Activated CD4-positive, CD25-positive, alpha-beta regulatory T cell treated with anti-CD3 and anti-CD28 coated beads, Interleukin-2, amount 50 U/mL, for 24 hours (primary cell): ENCODE measurements around the gene MAN1B1.
"Not testable (repeated sequence)": the region's sequence is repeated elsewhere in the genome, so short reads cannot be mapped to it uniquely, and the experiment has no call there.

Source experiments
- ATAC-seq, 2 donors: fragments of 150-1000 bp; cut with Tn5 transposase; one replicate each; pipeline ENCODE4 v1.10.0; 2021; ENCODE audit warnings: mild to moderate bottlenecking in 1 of 2, moderate library complexity in 1 of 2

The MAN1B1 gene

DNA sequence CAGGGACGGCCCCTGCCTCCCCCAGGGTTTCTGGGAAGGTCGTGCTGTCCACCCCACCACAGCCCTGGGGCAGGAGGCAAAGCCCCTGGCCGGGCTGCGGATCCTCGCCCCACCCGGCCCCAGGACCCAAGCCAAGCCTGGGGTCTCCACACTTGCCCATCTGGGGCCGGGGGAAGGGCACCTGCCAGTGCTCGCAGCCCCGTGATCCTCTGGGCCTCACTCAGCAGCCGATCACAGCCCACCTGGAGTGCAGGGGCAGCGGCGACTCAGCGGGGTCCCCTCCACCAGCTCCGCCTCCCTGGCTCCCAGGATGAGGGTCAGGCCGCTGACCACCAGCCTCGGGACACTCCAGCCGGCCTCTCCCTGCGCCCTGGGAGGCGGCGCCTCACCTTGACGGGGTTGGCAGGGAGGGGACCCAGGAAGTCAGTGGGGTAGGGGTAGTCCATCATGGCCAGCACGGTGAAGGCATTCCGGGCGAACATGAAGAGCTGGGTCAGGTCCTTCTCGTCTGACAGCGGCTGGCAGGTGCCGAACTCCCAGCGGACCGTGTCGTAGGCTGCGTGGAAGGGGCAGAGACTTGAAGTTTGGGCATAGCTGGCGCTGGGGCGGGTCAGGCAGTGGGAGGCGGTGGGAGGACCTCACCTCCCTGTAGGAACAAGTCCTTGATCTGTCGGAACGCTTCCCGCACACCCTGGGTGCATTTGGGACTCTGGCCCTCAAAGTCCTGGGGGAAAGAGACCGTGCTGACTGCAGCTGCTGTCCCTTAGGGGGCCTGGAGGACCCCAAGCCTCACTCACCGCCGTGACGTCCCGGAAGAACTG, 26.0 kb downstream of the MAN1B1 start:
- ATAC-seq, result no peak

DNA sequence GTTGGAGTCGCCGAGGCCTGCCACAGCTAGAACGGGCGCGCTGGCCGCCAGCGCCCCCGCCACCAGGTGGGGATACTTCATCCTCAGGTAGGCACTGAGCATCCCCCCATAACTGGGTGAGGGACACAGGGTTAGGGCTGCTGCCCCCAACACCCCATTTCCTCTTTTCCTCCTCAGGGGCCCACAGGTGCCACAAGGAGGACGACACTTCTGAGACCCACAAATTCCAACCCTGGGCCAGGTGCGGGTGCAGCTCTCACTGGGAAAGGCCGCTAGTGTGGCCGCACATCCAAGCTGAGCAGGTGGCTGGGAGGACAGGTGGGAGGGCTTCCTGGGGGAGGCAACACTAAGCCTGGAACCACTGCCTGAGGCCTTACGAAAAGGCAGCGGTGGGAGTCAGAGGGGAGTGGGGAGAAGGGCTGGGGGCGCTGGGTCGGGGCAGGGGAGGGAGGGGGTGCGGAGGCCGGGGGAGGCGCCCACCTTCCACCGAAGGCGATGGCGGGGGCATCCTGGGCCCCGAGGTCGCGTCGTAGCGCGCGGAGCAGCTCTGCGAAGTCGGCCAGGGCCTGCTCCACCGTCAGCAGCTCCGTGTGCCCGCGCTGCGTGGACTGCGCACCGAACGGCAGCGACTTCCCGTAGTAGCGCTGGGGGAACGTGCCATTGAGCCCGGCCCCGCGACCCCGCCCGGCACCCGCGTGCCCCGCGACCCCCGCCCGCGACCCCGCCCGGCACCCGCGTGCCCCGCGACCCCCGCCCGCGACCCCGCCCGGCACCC, 26.8 kb downstream of the MAN1B1 start:
- ATAC-seq, result peak; percentile 44 to 48

DNA sequence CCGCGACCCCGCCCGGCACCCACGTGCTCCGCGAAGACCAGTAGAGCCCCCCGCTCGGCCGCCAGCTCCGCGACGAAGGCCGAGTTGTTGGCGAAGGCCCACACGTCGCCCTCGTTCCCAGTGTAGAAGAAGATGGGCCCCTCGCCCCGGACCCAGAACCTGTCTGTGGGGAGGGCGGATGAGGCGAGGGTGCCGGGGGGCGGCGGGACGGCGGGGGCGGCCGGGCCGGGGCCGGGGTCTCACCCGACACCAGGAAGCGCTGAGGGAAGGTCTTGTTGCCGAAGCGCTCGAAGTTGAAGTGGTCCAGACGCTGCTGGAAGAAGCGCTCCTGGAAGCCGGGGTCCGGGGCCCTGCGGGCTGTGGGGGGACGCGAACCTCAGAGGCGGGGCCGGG, 27.4 kb downstream of the MAN1B1 start:
- ATAC-seq, result peak; percentile 10 to 19

DNA sequence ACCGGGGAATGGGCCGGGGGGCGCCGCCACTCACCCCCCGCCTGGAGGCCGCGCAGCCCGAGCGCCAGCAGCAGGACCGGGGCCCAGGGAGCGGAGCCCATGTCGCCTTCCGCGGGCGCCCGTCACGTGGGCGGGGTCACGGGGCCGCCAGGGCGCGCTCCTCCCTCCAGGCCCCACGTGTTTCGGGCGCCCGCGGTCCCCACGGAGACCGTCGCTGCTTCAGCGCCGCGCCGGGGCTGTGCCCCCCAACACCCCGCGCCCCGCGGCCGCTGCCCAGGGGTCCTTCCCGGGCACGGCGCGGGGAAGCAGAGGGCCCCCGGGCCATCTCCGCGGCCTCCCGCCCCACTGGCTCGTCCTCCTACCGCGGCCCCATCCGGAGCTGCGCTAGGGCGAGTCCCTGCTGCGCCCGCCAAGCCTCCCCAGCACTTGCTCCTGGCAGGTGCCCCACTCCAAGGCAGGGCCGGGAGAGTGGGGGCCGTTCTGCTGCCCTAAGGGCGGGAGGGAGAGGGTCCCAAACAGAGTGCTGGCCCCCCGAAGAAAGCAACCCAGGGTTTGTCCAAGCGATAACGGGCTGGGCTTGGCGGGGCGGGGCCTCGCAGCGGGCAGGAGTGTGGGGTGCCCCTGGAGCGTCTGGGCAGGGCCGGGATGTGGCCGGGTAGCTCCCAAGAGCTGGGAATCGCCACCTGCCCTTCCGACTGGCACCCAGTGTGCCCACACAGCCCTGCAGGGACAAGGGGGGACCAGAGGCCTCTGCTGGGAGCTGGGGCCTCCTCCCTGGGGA, 28.0 kb downstream of the MAN1B1 start, which contains the start of gene DPP7:
TSS of gene DPP7 (minus strand) at position 121 of the 781 bp plus-strand sequence. CDS start at position 101, 20 bp downstream.
- ATAC-seq, result peak; percentile 91 to 92

DNA sequence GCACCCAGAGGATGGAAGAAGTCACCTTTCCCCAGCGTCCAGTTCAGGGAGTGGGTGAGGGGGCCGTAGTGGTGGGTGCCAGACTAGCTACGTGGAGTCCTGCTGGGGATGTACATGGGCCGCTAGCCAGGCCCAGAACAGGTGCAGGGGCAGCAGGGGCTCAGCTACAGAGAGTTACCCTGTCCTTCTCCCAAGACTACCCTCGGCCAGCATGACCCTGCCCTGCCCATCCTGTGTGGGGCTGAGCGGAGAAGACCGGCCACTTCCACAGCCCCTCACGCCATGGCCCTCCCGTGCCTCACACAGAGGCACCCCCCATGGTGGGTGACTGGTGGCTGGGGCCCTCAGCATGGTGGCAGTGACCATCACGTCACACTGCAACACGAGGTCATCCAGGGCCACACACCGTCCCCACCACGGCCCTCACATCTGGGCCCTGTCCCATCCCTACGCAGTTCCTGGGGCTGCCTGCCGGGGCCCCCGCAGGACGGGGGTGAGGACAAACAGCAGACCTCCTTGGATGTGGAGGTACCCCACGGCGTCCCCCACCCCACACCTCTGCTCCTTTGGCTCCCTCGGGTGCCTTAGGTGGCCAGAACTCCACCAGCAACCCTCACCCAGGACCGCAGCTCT, 28.7 kb downstream of the MAN1B1 start:
- no peak for ATAC-seq

DNA sequence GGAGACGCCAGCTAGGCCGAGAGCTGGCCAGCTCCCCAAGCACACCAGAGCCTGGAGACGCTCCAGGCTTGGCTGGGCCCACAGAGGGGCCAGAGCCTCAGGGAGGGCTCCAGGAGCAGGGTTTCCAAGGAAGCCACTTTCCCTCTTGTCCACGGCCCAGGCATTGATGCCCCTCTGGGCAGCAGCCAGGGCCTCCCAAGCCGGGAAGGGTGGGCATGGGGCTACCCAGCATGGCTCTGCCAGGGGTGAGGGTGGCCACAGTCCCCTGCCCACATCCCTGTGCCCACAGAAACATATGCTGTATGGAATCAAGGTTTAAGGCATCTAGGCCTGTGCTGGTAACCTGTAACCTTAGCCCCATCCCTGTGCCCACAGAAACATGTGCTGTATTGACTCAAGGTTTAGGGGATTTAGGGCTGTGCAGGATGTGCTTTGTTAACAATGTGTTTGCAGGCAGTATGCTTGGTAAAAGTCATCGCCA, 29.3 kb downstream of the MAN1B1 start:
- ATAC-seq, result no peak

DNA sequence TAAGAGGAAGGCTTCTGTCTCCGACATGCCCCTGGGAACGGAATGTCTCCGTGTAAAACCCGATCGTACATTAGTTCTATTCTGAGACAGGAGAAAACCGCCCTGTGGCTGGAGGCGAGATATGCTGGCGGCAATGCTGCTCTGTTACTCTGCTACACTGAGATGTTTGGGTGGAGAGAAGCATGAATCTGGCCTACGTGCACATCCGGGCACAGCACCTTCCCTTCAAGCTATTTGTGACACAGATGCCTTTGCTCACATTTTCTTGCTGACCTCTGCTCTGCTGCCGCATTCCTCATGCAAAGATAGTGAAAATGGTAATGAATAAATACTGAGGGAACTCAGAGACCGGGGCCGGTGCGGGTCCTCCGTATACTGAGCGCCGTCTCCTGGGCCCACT, 29.9 kb downstream of the MAN1B1 start:
- ATAC-seq, result no peak

DNA sequence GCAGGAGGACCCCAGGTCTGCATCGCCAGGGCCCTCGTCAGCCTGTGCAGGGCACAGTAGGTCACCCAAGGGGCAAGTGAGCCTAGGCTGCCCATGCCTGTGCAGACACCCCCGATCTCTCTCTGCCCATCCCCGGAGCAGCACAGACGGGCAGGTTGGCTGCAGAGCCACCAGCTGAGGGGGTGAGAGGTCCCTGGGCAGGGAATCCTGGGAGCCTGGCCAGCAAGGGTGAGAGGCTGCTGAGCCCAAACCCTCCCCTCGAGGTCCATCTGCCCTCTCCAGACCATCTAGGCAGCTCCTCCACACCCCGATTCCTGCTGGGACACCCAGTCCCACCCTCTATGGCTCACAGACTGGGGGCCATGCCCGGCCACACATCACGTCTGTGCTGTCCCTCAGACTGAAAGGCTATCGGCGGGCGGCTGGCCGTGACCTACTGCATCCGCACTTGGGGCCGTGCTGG, 30.5 kb downstream of the MAN1B1 start:
- ATAC-seq, result no peak

DNA sequence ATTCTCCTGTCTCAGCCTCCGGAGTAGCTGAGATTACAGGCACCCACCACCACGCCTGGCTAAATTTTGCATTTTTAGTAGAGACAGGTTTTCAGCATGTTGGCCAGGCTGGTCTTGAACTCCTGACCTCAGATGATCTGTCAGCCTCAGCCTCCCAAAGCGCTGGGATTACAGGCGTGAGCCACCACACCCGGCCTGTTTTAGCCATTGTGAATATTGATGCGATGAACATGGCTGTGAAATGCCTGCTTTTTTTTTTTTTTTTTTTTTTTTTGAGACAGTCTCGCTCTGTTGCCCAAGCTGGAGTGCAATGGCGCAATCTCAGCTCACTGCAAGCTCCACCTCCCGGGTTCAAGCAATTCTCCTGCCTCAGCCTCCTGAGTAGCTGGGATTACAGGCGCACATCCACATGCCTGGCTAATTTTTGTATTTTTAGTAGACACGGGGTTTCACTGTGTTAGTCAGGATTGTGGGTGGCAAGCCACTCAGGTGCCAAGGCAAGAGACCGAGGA, 31.4 kb downstream of the MAN1B1 start:
- not testable (repeated sequence) for ATAC-seq

DNA sequence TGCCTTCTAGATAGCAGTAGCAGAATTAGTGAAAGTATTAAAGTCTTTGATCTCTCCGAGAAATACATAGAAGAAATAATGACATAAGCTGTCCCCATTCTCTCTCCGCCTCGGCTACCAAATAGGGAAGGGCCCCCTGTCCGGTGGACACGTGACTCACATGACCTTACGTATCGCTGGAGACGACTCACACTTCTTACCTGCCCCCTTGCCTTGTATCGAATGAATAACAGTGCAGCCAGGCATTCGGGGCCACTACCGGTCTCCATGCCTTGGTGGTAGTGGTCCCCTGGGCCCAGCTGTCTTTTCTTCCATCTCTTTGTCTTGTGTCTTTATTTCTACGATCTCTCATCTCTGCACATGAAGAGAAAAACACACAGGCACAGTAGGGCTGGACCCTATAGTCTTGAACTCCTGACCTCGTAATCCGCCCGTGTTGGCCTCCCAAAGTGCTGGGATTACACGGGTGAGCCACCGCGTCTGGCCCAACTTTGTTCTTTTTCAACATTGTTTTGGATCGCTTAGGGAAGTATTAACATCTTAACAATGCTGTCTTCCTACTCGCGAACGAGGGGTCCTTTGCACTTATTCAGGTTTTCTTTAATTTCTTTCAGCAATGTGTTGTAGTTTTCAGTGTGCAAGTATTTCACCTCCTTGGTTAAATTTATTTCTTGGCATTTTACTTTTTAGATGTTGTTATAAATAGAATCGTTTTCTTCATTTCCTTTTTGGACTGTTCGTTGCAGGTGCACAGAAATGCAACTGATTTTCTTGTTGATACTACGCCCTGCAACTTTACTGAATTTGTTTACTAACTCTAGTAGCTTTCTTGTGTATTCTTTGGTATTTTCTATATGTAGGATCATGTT, 35.4 kb downstream of the MAN1B1 start:
- ATAC-seq, result peak in 1 of 2 donors; percentile 38

DNA sequence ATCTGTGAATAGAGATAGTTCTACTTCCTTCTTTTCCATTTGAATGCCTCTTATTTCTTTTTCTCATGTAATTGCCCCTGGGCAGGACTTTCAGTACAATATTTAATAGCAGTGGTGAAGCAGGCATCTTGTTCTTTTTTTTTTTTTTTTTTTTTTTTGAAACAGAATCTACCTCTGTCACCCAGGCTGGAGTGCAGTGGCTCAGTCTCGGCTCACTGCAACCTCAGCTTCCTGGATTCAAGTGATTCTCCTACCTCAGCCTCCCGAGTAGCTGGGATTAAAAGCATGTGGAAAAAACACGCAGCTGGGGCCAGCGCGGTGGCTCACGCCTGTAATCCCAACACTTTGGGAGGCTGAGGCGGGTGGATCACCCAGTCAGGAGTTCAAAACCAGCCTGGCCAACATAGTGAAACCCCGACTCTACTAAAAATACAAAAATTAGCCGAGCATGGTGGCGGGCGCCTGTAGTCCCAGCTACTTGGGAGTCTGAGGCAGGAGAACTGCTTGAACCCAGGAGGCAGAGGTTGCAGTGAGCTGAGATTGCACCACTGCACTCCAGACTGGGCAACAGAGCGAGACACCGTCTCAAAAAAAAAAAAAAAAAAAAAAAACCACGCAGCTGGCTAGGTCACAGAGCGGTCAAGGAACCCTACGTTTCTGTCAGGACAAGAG, 36.1 kb downstream of the MAN1B1 start:
- not testable (repeated sequence) for ATAC-seq

DNA sequence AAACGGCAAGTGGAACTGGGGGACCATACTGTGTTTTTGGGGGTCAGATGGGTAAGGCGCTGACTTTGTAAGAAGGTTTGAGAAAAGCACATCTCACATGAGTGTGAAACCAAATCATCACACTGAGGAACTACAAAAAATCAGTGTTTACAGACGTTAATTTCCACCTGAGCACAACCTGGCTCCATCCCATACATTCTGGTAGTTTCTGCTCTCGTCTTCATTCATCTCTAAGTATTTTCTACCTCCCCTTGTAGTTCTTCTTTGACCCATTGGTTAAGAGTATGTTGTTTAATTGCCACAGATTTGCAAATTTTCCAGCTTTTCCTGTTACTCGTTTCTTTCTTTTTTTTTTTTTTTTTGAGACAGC, 36.7 kb downstream of the MAN1B1 start:
- ATAC-seq, result no peak

DNA sequence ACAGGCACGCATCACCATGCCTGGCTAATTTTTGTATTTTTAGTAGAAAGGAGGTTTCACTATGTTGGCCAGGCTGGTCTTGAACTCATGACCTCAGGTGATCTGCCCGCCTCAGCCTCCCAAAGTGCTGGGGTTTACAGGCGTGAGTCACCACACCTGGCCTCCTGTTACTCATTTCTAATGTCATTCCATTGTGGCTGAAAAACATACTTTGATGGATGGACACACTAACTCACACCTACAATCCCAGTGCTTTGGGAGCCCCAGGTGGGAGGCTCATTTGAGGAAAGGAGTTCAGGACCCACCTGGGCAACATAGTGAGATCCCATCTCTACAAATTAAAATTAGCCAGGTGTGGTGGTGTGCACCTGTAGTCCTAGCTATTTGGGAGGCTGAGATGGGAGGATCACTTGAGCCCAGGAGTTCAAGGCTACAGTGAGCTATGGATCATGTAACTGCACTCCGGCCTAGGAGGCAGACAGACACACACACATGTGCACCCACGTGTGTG, 37.2 kb downstream of the MAN1B1 start:
- not testable (repeated sequence) for ATAC-seq

DNA sequence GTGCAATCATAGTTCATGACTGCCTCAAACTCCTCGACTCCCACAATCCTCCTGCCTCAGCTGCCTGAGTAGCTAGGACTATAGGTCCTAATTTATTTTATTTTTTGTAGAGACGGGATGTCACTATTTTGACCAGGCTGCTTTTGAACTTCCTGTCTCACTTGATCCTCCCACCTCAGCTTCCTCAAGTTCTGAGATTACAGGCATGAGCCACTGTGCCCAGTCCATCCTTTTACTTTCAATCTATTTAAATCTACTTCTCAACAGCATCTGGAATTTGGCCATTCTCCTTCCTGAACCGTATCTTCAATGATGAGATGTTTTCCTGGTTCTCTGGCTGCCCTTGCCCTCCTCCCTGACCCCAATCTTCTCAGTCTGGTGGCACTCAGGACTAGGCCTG, 40.0 kb downstream of the MAN1B1 start:
- no peak for ATAC-seq

DNA sequence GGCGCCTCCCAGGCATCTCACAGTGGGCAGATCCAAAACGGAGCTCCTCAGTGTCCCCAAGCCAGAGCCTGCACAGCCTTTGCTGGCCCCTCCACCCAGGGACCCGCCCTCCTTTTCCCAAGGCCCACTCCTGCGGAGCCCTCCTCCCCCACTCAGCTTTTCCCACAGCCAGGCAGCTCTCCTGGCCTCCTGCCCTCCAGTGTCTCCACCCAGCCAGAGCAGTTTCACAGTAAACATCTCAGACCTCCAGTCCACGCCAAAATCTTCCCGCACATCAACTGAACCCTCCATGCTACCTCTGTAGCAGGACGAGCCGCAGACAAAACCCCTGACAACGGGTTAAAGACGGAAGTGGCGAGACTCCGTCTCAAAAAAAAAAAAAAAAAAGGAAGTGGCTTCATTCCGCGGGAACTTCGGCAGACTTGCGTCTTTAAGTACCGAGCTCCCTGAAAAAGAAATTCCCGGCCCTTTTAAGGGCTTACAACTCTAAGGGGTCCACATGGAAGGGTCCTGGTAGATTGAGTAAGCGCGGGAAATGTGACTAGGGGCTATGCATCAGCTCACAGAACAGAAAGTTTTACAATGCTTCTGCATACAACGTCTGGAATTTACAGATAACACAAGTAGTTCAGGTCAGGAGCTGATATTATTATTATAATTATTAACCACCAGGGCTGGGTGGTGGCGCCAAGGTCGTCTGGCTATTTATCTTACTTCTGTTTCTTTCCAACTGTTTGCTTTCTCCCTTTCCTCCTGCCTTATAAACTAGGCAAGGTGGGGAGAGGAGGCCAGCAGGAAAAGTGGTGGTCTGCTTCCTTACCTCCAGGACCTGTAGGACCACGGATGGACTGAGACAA, 40.7 kb downstream of the MAN1B1 start:
- ATAC-seq, result no peak

DNA sequence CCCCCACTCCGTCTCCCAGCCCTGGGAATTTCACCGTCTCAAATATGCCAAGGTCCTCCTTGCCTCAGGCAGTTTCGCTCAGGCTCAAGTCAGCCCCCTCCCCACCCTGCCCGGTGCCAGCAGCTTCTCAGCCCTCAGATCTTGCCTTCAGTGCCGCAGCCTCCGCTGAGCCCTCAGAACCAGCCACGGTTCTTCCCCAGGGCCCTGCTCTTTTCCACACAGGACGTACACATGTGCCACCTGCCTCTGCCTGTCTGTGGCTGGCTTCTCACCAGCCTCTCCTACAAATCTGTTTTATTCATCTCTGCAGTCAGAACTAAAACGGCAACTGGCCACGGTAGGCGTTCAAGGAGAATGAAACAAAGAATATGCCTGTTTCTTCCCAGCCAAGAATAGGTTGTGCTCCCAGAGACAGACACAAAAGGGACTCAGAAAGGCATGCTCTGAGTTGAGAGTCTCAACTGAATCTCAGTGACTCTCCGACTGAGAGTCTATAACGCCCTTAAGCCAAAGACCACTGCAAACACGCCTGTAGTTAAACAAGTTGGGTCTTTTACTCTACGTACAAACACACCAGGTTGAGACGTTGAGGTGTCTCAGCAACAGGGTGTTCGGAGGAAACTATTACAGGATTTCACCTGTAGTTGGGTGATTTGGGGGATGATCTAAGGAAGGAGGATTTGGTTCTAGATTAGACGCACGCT, 41.5 kb downstream of the MAN1B1 start:
- no peak for ATAC-seq

DNA sequence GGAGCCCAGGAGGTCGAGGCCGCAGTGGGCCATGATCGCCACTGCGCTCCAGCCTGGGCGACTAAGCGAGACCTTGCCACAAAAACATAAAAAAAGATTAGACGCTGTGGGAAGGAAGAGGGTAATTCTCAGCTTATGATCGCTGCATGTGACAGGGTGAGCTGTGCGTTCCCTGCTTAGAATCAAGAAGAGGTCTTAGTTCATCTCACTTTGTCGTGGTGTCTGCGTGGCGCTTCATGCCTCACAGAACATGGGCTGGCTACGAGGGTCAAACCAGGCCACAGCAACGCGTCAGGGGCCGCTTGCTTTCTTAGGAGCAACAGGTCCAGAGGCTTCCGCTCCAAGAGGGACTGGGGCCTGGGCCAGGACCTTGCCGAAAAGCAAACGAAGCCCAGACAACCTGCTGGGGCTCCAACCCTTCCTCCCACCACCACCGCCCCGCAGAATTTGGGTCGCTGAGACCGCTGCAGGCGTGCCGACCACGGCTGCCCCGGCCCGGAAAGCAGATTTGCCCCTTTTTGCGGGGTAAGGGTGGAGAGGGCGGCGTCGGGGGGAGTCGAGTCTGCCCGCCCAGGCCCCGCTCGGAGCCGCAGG, 42.2 kb downstream of the MAN1B1 start:
- no peak for ATAC-seq
